HEK293 (cell line): Measurements from ENCODE around the gene WDR72.

Source experiments
- CTCF ChIA-PET: fragments of 350-600 bp; formaldehyde crosslinking; extraction: SDS; loops from one replicate; lab custom pipeline; 2021; ENCODE audit warnings: antibody characterized with exemption; lab: Yijun Ruan, JAX
- POLR2A ChIA-PET: fragments of 300-600 bp; formaldehyde crosslinking; extraction: SDS; loops from one replicate; lab custom pipeline; 2020; ENCODE audit warnings: antibody characterized with exemption, inconsistent platforms; lab: Yijun Ruan, JAX
- H3K27ac ChIP-seq: fragments of 200-500 bp; sonication (Bioruptor generic); 2 replicates; pipeline ENCODE4 v1.5.1; 2014; ENCODE audit warnings: low read depth, low read length, control low read depth, inconsistent platforms; ENCODE audit errors: extremely low read depth
- H3K36me3 ChIP-seq, 2 experiments: fragments of 200-500 bp in 1 of 2; sonication (Bioruptor generic) in 1 of 2; 1 replicate in 1 of 2; 2 replicates in 1 of 2; pipeline ENCODE4 v1.5.1; 2014 to 2017; ENCODE audit warnings: inconsistent platforms in 2 of 2, low read length in 2 of 2; ENCODE audit not compliant: control insufficient read depth in 2 of 2, insufficient read depth in 1 of 2
- H3K4me1 ChIP-seq: fragments of 200-500 bp; sonication (Bioruptor generic); 2 replicates; pipeline ENCODE4 v1.5.1; 2014; ENCODE audit warnings: mild to moderate bottlenecking, low read length, inconsistent platforms; ENCODE audit not compliant: control insufficient read depth, insufficient read depth
- H3K4me3 ChIP-seq: 2 replicates; pipeline ENCODE4 v1.5.1; 2011; ENCODE audit warnings: low read depth, mild to moderate bottlenecking, control low read depth, low read length, moderate library complexity
- H3K9me3 ChIP-seq: fragments of 200-500 bp; sonication (Bioruptor generic); 2 replicates; pipeline ENCODE4 v1.5.1; 2014; ENCODE audit warnings: low read depth, low read length, inconsistent platforms; ENCODE audit not compliant: control insufficient read depth, insufficient read depth
- BCL11B ChIP-seq: fragments of 450-650 bp; formaldehyde crosslinking; IDR thresholded peaks from 2 replicates; pipeline ENCODE4 v1.5.1; 2016; ENCODE audit warnings: low read depth, missing biosample characterization, missing genetic modification characterization
- ELK4 ChIP-seq: IDR thresholded peaks from 2 replicates; pipeline ENCODE4 v1.6.1; 2011; ENCODE audit warnings: mild to moderate bottlenecking, low read depth, low read length, borderline replicate concordance
- HOXA7 ChIP-seq: sonication (generic); formaldehyde crosslinking; IDR thresholded peaks from 2 replicates; pipeline ENCODE4 v1.8.1; 2022; ENCODE audit warnings: missing genetic modification reagents, borderline replicate concordance
- KLF17 ChIP-seq: fragments of 450-650 bp; formaldehyde crosslinking; IDR thresholded peaks from 2 replicates; pipeline ENCODE4 v1.5.1; 2016; ENCODE audit warnings: missing biosample characterization, missing genetic modification characterization
- OVOL3 ChIP-seq: fragments of 450-650 bp; formaldehyde crosslinking; IDR thresholded peaks from 2 replicates; pipeline ENCODE4 v1.5.1; 2016; ENCODE audit warnings: missing biosample characterization, missing genetic modification characterization
- SP3 ChIP-seq: fragments of 450-650 bp; formaldehyde crosslinking; IDR thresholded peaks from 2 replicates; pipeline ENCODE4 v1.5.1; 2016; ENCODE audit warnings: missing biosample characterization, missing genetic modification characterization
- WT1 ChIP-seq: fragments of 450-650 bp; formaldehyde crosslinking; IDR thresholded peaks from 2 replicates; pipeline ENCODE4 v1.5.1; 2016; ENCODE audit warnings: missing biosample characterization, missing genetic modification characterization
- ZBTB1 ChIP-seq: fragments of 450-650 bp; formaldehyde crosslinking; IDR thresholded peaks from 2 replicates; pipeline ENCODE4 v1.5.1; 2016; ENCODE audit warnings: missing biosample characterization, missing genetic modification characterization
- ZBTB26 ChIP-seq: fragments of 450-650 bp; formaldehyde crosslinking; optimal IDR thresholded peaks from 2 replicates; pipeline ENCODE3; 2016; ENCODE audit warnings: missing biosample characterization, mild to moderate bottlenecking, missing genetic modification characterization
- ZBTB6 ChIP-seq: fragments of 450-650 bp; formaldehyde crosslinking; IDR thresholded peaks from 2 replicates; pipeline ENCODE4 v1.5.1; 2017; ENCODE audit warnings: missing biosample characterization, missing genetic modification characterization
- ZNF148 ChIP-seq: fragments of 450-650 bp; formaldehyde crosslinking; IDR thresholded peaks from 2 replicates; pipeline ENCODE4 v1.5.0; 2017; ENCODE audit warnings: missing biosample characterization, missing genetic modification characterization, borderline replicate concordance
- ZNF2 ChIP-seq: fragments of 450-650 bp; formaldehyde crosslinking; IDR thresholded peaks from 2 replicates; pipeline ENCODE4 v1.5.1; 2016; ENCODE audit warnings: missing biosample characterization, missing genetic modification characterization
- ZNF23 ChIP-seq: fragments of 450-650 bp; formaldehyde crosslinking; IDR thresholded peaks from 2 replicates; pipeline ENCODE4 v1.5.1; 2016; ENCODE audit warnings: missing biosample characterization, missing genetic modification characterization, borderline replicate concordance
- ZNF404 ChIP-seq: fragments of 450-650 bp; formaldehyde crosslinking; IDR thresholded peaks from 2 replicates; pipeline ENCODE4 v1.5.1; 2017; ENCODE audit warnings: missing biosample characterization, missing genetic modification characterization
- ZNF423 ChIP-seq: fragments of 450-650 bp; formaldehyde crosslinking; IDR thresholded peaks from 2 replicates; pipeline ENCODE4 v1.5.1; 2016; ENCODE audit warnings: missing biosample characterization, missing genetic modification characterization
- ZNF426 ChIP-seq: fragments of 450-650 bp; formaldehyde crosslinking; IDR thresholded peaks from 2 replicates; pipeline ENCODE4 v1.5.1; 2017; ENCODE audit warnings: missing biosample characterization, missing genetic modification characterization, mild to moderate bottlenecking, inconsistent platforms, moderate library complexity
- ZNF48 ChIP-seq: fragments of 450-650 bp; formaldehyde crosslinking; IDR thresholded peaks from 2 replicates; pipeline ENCODE4 v1.5.1; 2016; ENCODE audit warnings: missing biosample characterization, missing genetic modification characterization
- ZNF623 ChIP-seq: fragments of 450-650 bp; formaldehyde crosslinking; IDR thresholded peaks from 2 replicates; pipeline ENCODE4 v1.5.1; 2016; ENCODE audit warnings: missing biosample characterization, missing genetic modification characterization
- ZNF645 ChIP-seq: fragments of 450-650 bp; formaldehyde crosslinking; IDR thresholded peaks from 2 replicates; pipeline ENCODE4; 2016; ENCODE audit warnings: missing biosample characterization, missing genetic modification characterization
- ZNF654 ChIP-seq: fragments of 450-650 bp; formaldehyde crosslinking; IDR thresholded peaks from 2 replicates; pipeline ENCODE4 v1.5.1; 2016; ENCODE audit warnings: low read depth, missing biosample characterization, missing genetic modification characterization
- ZNF785 ChIP-seq: fragments of 450-650 bp; formaldehyde crosslinking; IDR thresholded peaks from 2 replicates; pipeline ENCODE4 v1.5.1; 2016; ENCODE audit warnings: missing biosample characterization, missing genetic modification characterization

WDR72 gene

GRCh38 chr15:53539878-53540277 lies 219.6 kb downstream of the WDR72 start:
- H3K4me1 ChIP-seq = no peaks in the 10 kb centered on the region
- ChIA-PET POLR2A (no interaction called here), CTCF (no interaction called here)
- H3K4me3 ChIP-seq = no peak overlapping the region
- TF ChIP-seq ZNF623 = no peak
- no peak for TF ChIP-seq ZBTB26
- no peak for TF ChIP-seq ELK4
- no peak for TF ChIP-seq KLF17
- no peak for TF ChIP-seq HOXA7 (CRISPR knock-in tag)
- H3K36me3 ChIP-seq = no peaks in the 10 kb centered on the region
- H3K27ac ChIP-seq = no peak overlapping the region
- no peaks in the 10 kb centered on the region for H3K9me3 ChIP-seq

GRCh38 chr15:53536479-53537120 lies 222.9 kb downstream of the WDR72 start:
- H3K4me3 ChIP-seq = no peak overlapping the region
- ChIA-PET POLR2A (no interaction called here), CTCF (no interaction called here)
- no peak for TF ChIP-seq WT1 (tag by site-specific recombination)
- no peak for TF ChIP-seq ZNF23 (tag by site-specific recombination)
- no peak for TF ChIP-seq ZNF404
- TF ChIP-seq ZNF426 (tag by site-specific recombination) = no peak
- TF ChIP-seq ZNF654 (tag by site-specific recombination) = no peak
- TF ChIP-seq ZBTB1 = no peak
- TF ChIP-seq KLF17 = no peak
- TF ChIP-seq ZNF2 (tag by site-specific recombination) = no peak
- H3K4me1 ChIP-seq = no peaks in the 10 kb centered on the region
- no peaks in the 10 kb centered on the region for H3K36me3 ChIP-seq
- H3K9me3 ChIP-seq = no peaks in the 10 kb centered on the region
- H3K27ac ChIP-seq = no peak overlapping the region

- POLR2A ChIA-PET = no interaction called here
- H3K27ac ChIP-seq = no peak overlapping the region
- CTCF ChIA-PET = no interaction called here
- TF ChIP-seq ZNF645 (tag by site-specific recombination) (no peak), ZNF48 (no peak), ZNF423 (no peak), BCL11B (tag by site-specific recombination) (no peak), ZNF148 (no peak), ZNF785 (tag by site-specific recombination) (no peak), OVOL3 (no peak), ZBTB6 (no peak), SP3 (tag by site-specific recombination) (no peak)
Observed at GRCh38 chr15:53535886-53536285, 223.6 kb downstream of the WDR72 start.

More at GRCh38 chr15:53535886-53536285, 223.6 kb downstream of the WDR72 start:
- Histone ChIP-seq H3K4me1 (no peaks in the 10 kb centered on the region), H3K9me3 (no peaks in the 10 kb centered on the region), H3K4me3 (no peak overlapping the region), H3K36me3 (no peaks in the 10 kb centered on the region)
